B cell (primary cell): ENCODE measurements around the gene MYMX. TPM values are rescaled to one million over a fixed set of nuclear protein-coding genes. Genes with fewer than 3 reads are reported as not detected.
"Not testable (repeated sequence)": the region's sequence is repeated elsewhere in the genome, so short reads cannot be mapped to it uniquely, and the experiment has no call there.

Experiments
- ATAC-seq: fragments of 200-7000 bp; cut with Tn5 transposase; one replicate; pipeline ENCODE4 v1.10.0; 2021; ENCODE audit warnings: low read depth, mild to moderate bottlenecking, moderate number of reproducible peaks, moderate library complexity
- CTCF ChIA-PET: fragments of 350-600 bp; sonication (Branson Sonifier 250); formaldehyde crosslinking; loops from one replicate; lab custom pipeline; 2021; ENCODE audit warnings: antibody characterized with exemption, inconsistent platforms; lab: Charles Lee
- POLR2A ChIA-PET: fragments of 350-600 bp; sonication (Branson Sonifier 250); formaldehyde crosslinking; loops from one replicate; lab custom pipeline; 2021; ENCODE audit warnings: antibody characterized with exemption; lab: Charles Lee
- DNase-seq: peaks from one replicate; pipeline ENCODE4 v3.0.0; 2013
- H2AFZ ChIP-seq: 2 replicates; pipeline ENCODE4 v1.6.1; 2012; ENCODE audit warnings: mild to moderate bottlenecking, low read depth, low read length; ENCODE audit not compliant: insufficient read depth, poor library complexity, severe bottlenecking
- H3K27ac ChIP-seq, 2 donors: 1 replicate in 1 of 2; 2 replicates in 1 of 2; pipeline ENCODE4 v1.5.1; 2012 to 2013; ENCODE audit warnings: low read length in 2 of 2, mild to moderate bottlenecking in 2 of 2, moderate library complexity in 1 of 2
- H3K27me3 ChIP-seq, 4 experiments: fragments of 200-600 bp in 1 of 4; sonication (generic) in 1 of 4; replicated peaks in 1 of 4; 1 replicate in 2 of 4; 2 replicates in 2 of 4; pipeline versions ENCODE4 v1.6.1 to v1.7.0; 2013 to 2016; ENCODE audit warnings: low read length in 3 of 4, mild to moderate bottlenecking in 2 of 4, mixed read lengths in 1 of 4, moderate library complexity in 1 of 4; ENCODE audit not compliant: insufficient read depth in 4 of 4, control insufficient read depth in 3 of 4; ENCODE audit errors: control extremely low read depth in 1 of 4
- H3K36me3 ChIP-seq, 2 experiments: replicated peaks in 1 of 2; 1 replicate in 1 of 2; 2 replicates in 1 of 2; pipeline versions ENCODE4 v1.6.1 to v1.7.1; 2013; ENCODE audit warnings: low read length in 1 of 2; ENCODE audit not compliant: insufficient read depth in 2 of 2, control insufficient read depth in 1 of 2; ENCODE audit errors: control extremely low read depth in 1 of 2, extremely low read depth in 1 of 2
- H3K4me1 ChIP-seq, 2 donors: fragments of 200-600 bp in 1 of 2; sonication (generic) in 1 of 2; 1 replicate in 1 of 2; 2 replicates in 1 of 2; pipeline versions ENCODE4 v1.5.1 to v1.6.1; 2013 to 2017; ENCODE audit warnings: low read length in 2 of 2; ENCODE audit not compliant: control insufficient read depth in 2 of 2, insufficient read depth in 2 of 2
- H3K4me2 ChIP-seq: replicated peaks from 2 replicates; pipeline ENCODE3; 2012; ENCODE audit warnings: mild to moderate bottlenecking, low read depth, low read length; ENCODE audit not compliant: poor library complexity, severe bottlenecking
- H3K4me3 ChIP-seq, 5 experiments: fragments of 200-600 bp in 1 of 5; sonication (generic) in 1 of 5; 1 replicate in 3 of 5; 2 replicates in 2 of 5; pipeline versions ENCODE4 v1.5.1 to v1.7.0; 2011 to 2016; ENCODE audit warnings: low read length in 4 of 5, mild to moderate bottlenecking in 4 of 5, low read depth in 2 of 5, control low read depth in 1 of 5, moderate library complexity in 1 of 5; ENCODE audit not compliant: insufficient read depth in 1 of 5; ENCODE audit errors: control extremely low read depth in 1 of 5, extremely low read depth in 1 of 5
- H3K79me2 ChIP-seq: fragments of 200-600 bp; sonication (generic); one replicate; pipeline ENCODE4 v1.6.0; 2016; ENCODE audit warnings: low read length; ENCODE audit not compliant: control insufficient read depth, insufficient read depth
- H3K9ac ChIP-seq: fragments of 200-600 bp; sonication (generic); 2 replicates; pipeline ENCODE4 v1.6.1; 2017; ENCODE audit warnings: mild to moderate bottlenecking, low read length, moderate library complexity
- H3K9me3 ChIP-seq, 3 donors: one replicate each; pipeline versions ENCODE4 v1.6.1 to v1.7.1; 2013; ENCODE audit warnings: low read length in 2 of 3; ENCODE audit not compliant: control insufficient read depth in 2 of 3, insufficient read depth in 1 of 3; ENCODE audit errors: control extremely low read depth in 1 of 3
- H4K20me1 ChIP-seq: 2 replicates; pipeline ENCODE4 v1.6.0; 2012; ENCODE audit warnings: mild to moderate bottlenecking, low read length; ENCODE audit not compliant: insufficient read depth, control insufficient read depth, poor library complexity, severe bottlenecking
- H3K27ac Mint-ChIP-seq: one replicate; pipeline ENCODE4 v1.8.0; 2021; ENCODE audit warnings: mixed read lengths
- H3K27me3 Mint-ChIP-seq: one replicate; pipeline ENCODE4 v1.8.0; 2021; ENCODE audit warnings: mixed read lengths
- H3K4me1 Mint-ChIP-seq: one replicate; pipeline ENCODE4 v1.8.0; 2021; ENCODE audit warnings: mixed read lengths
- H3K4me3 Mint-ChIP-seq: one replicate; pipeline ENCODE4 v1.8.0; 2021; ENCODE audit warnings: mixed read lengths
- H3K9me3 Mint-ChIP-seq: one replicate; pipeline ENCODE4 v1.8.0; 2022; ENCODE audit warnings: mixed read lengths; ENCODE audit not compliant: insufficient read depth
- CTCF ChIP-seq: fragments of 200-600 bp; IDR thresholded peaks from one replicate; pipeline ENCODE4 v1.8.0; 2022; ENCODE audit warnings: antibody characterized with exemption, mild to moderate bottlenecking
- EZH2 ChIP-seq: IDR thresholded peaks from 2 replicates; pipeline ENCODE4 v1.6.1; 2012; ENCODE audit warnings: borderline replicate concordance, low read depth, mild to moderate bottlenecking, moderate library complexity, low read length; ENCODE audit not compliant: insufficient read depth, poor library complexity, severe bottlenecking
- WGBS: methylation state at CpG from one replicate; pipeline ENCODE4 v1.1.5; 2013; ENCODE audit warnings: missing lambda C conversion rate; ENCODE audit not compliant: insufficient coverage; 5-methylcytosine and 5-hydroxymethylcytosine counted together
- intact Hi-C: fragments of 100-400 bp; cut with micrococcal nuclease; formaldehyde crosslinking; loops from one replicate; pipeline ENCODE4 v1.10.0; 2022
- polyA plus RNA-seq: library from polyadenylated mRNA; depleted of rRNA; stranded (reverse); fragments of >200 nt; gene quantifications from 2 replicates; pipeline ENCODE4 v1.2.3, GENCODE V29; 2012
- total RNA-seq, 2 donors: library from RNA; stranded (reverse); fragments of 120-200 nt in 1 of 2; gene quantifications; 1 replicate in 1 of 2; 2 replicates in 1 of 2; pipeline versions ENCODE4 v1.2.3 to v1.2.4, GENCODE V29; 2013 to 2022

Gene MYMX
- total and polyA plus RNA-seq, 2 donors (not counting 1 experiment from before 2014, with no cell fraction given) = not detected

GRCh38 chr6:44182911-44183390, 33.8 kb upstream of the MYMX start:
- H3K27ac Mint-ChIP-seq = no peak overlapping the region
- peaks cover 0 to 4% (median 0%) of the 10 kb centered on the region in 4 experiments for H3K27me3 ChIP-seq
- no peaks in the 10 kb centered on the region for H3K9me3 Mint-ChIP-seq
- DNase-seq (no peak), ATAC-seq (no peak)
- no peak overlapping the region for H3K4me3 Mint-ChIP-seq
- intact Hi-C loops = no loop called here
- no peaks in the 10 kb centered on the region for H3K9me3 ChIP-seq
- H3K9ac ChIP-seq = no peak overlapping the region
- H3K27ac ChIP-seq = no peak overlapping the region
- no peaks in the 10 kb centered on the region for H3K36me3 ChIP-seq
- 100% methylated on average over 2 of the region's 4 CpGs for WGBS
- H3K4me2 ChIP-seq = no peak overlapping the region
- ChIA-PET CTCF (interaction anchor here (1.3 kb wide), 1 partner anchor 10 kb away, joined by 3 read pairs; no protein-coding TSS in a partner anchor), POLR2A (no interaction called here)
- H3K4me1 ChIP-seq = no peaks in the 10 kb centered on the region
- peaks cover 13% of the 10 kb centered on the region for H3K27me3 Mint-ChIP-seq
- no peaks in the 10 kb centered on the region for H3K79me2 ChIP-seq
- no peak overlapping the region for H3K4me3 ChIP-seq
- H2AFZ ChIP-seq = no peak overlapping the region
- TF ChIP-seq EZH2 (no peak), CTCF (no peak)
- H3K4me1 Mint-ChIP-seq = peaks cover 2% of the 10 kb centered on the region
- H4K20me1 ChIP-seq = no peaks in the 10 kb centered on the region

GRCh38 chr6:44183783-44184182, 32.9 kb upstream of the MYMX start:
- Histone ChIP-seq H4K20me1 (no peaks in the 10 kb centered on the region), H3K4me2 (no peak overlapping the region), H3K27ac (no peak overlapping the region), H3K4me1 (no peaks in the 10 kb centered on the region), H3K4me3 (no peak overlapping the region), H3K9me3 (no peaks in the 10 kb centered on the region), H3K79me2 (no peaks in the 10 kb centered on the region), H2AFZ (no peak overlapping the region), H3K9ac (no peak overlapping the region), H3K27me3 (peaks cover 0 to 4% (median 0%) of the 10 kb centered on the region in 4 experiments), H3K36me3 (no peaks in the 10 kb centered on the region)
- DNase-seq (no peak), ATAC-seq (no peak)
- ChIA-PET CTCF (no interaction called here), POLR2A (no interaction called here)
- no peak for TF ChIP-seq CTCF
- TF ChIP-seq EZH2 = no peak
- Mint-ChIP-seq H3K9me3 (no peaks in the 10 kb centered on the region), H3K27ac (no peak overlapping the region), H3K4me1 (no peaks in the 10 kb centered on the region), H3K27me3 (peaks cover 13% of the 10 kb centered on the region), H3K4me3 (no peak overlapping the region)
- intact Hi-C loops = no loop called here
- WGBS = 89% methylated on average over 4 of the region's 9 CpGs

GRCh38 chr6:44185356-44185755, 31.4 kb upstream of the MYMX start:
- H3K4me1 ChIP-seq, H4K20me1 ChIP-seq, POLR2A ChIA-PET, H3K79me2 ChIP-seq, H3K36me3 ChIP-seq, H3K9ac ChIP-seq, H3K4me2 ChIP-seq, H3K9me3 ChIP-seq, H3K27ac ChIP-seq, DNase-seq, H3K27ac Mint-ChIP-seq, H2AFZ ChIP-seq, H3K4me3 Mint-ChIP-seq, H3K9me3 Mint-ChIP-seq, H3K4me3 ChIP-seq, intact Hi-C loops, H3K4me1 Mint-ChIP-seq, ATAC-seq, H3K27me3 ChIP-seq: not testable (repeated sequence)
- H3K27me3 Mint-ChIP-seq = peaks cover 17% of the 10 kb centered on the region
- 77% methylated on average over 3 of the region's 7 CpGs for WGBS
- CTCF ChIA-PET = interaction anchor here (1.5 to 2.1 kb wide), 2 partner anchors 13 to 153 kb away, joined by 3 to 6 read pairs; no protein-coding TSS in a partner anchor
